HL-60 (cell line): ENCODE data around the gene COL4A6.

Source experiments
- CTCF ChIP-seq: IDR thresholded peaks from one replicate; pipeline ENCODE4 v1.5.1; 2011; ENCODE audit warnings: low read length, control low read depth, inconsistent platforms; ENCODE audit not compliant: insufficient read depth
- POLR2AphosphoS5 ChIP-seq: IDR thresholded peaks from 2 replicates; pipeline ENCODE4 v1.6.1; 2012; ENCODE audit warnings: low read depth

GRCh38 chrX:108221301-108221864 is 216.8 kb downstream of the COL4A6 start:
- no peak for TF ChIP-seq CTCF
- no peak for TF ChIP-seq POLR2AphosphoS5
